T-helper 2 cell (primary cell): ENCODE results near the gene MCM3.

ENCODE experiments used
- DNase-seq, 5 experiments: peaks; one replicate each; pipeline versions ENCODE4 v3.0.0 to v3.0.0-alpha.2; 2012 to 2022

MCM3 gene

GRCh38 chr6:52301326-52301725 lies 16.8 kb upstream of the MCM3 start:
- no peak for DNase-seq

DNA sequence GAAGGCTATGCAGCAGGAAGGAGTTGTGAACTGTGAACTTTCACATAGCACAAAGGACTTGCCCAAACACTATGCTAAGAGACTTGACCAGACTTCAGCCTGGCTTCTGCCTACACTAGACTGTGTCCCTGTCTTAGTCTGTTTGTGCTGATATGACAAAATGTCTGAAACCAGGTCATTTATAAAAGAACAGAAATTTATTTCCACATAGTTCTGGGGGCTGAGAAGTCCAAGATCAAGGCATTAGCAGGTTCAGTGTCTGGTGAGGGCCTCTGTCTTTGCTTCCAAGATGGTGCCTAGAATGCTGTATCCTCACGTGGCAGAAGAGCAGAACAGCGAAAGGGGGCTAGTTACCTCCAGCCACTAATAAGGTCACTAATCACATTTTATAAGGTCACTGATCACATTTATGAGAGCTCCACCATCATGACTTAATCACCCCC lies 16.0 kb upstream of the MCM3 start:
- DNase-seq, result no peak

- DNase-seq, result no peak
Measured at GRCh38 chr6:52299653-52300052, 15.1 kb upstream of the MCM3 start.

- DNase-seq, result peak in 1 of 5 experiments; percentile 35
Measured at GRCh38 chr6:52297433-52297832, 12.9 kb upstream of the MCM3 start.

- DNase-seq, result no peak
Measured at GRCh38 chr6:52293067-52293466, 8.5 kb upstream of the MCM3 start.

GRCh38 chr6:52288841-52289240 lies 4.3 kb upstream of the MCM3 start:
- DNase-seq, result no peak

DNA sequence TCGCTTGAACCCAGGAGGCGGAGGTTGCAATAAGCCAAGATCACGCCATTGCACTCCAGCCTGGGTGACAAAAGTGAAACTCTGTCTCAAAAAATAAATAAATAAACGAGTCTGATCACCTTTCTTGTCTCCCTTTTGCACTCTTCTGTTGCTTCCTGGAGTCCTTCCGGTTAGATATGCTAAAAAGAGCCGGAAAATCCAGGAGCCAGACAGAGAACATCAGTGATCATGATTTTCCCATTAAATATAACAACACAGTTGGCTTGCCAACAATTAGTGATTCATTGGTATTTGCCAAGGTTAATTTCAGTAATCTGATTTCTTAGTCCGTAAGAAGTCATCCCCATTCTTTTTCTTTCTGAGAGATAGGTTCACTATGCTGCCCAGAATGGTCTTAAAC lies 3.7 kb upstream of the MCM3 start:
- no peak for DNase-seq

DNA sequence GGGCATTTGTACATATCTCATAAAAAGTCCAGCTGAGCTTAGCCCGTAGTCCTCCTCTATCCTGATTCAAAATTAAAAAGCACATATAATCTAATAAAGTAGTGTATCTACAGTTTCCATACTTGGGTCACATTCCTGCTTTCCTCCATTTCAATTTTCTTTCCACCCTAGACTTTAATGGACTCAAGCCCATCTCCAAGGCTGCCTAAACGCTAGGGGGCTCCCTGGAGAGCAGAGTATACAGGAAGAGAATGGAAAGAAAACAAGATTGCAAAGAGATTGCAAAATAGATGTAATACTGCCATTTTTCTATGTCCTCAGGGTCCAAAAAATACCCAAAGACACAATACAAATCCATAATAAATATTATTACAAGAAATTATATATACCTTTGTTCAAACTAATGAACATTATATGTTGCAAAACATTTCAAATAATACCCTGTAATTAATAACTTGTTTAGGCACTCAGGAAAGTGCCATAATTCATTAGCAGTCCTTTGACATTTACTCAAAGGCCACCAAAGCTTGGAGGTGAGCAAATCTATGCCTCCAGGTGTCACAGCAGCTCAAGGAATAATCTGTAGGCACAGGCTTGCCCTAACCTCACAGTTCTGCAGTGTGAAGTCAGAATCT lies 2.4 kb upstream of the MCM3 start:
- peak in 4 of 5 experiments; percentile 23 to 78 (median 35) for DNase-seq

DNA sequence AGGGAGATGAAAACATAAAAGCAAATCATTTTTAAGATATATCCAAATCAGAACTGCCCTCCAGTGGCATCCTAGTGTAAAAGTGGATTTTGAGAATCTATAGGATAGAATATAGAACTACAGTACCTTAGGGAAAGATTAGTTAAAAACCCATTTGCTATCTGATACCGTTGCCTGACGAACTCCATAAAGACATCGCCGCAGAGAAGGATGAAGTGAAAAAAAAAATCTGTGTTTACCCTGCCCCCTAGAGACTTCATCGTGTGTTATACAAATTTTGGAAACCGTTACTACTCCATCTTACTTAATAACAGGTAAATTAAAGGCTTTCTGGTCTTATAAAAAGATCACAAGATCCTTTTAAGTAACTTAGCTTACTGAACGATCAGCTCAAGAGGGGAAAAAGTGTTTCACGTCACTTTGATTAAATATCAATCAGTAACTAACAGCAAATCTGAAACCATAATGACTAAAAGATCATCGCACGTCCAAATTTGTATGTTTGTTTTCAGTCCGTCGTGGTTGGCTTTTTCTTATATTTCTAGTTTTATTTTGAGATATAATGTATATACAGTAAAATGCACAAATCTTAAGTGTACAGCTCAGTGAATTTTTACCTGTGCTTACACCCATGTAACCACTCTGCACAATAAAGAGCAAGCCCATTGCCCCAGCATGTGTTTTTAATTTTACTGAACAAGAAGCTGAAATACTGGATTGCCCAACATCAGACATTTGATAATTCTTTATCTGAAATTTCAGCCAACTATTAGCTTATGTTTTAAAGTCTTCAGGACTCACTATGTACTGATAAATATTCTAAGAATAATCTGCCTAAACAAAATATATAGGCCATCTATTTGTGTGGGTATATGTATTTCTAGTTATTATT lies 881 bp upstream of the MCM3 start:
- peak in 1 of 5 experiments; percentile 81 for DNase-seq

DNA sequence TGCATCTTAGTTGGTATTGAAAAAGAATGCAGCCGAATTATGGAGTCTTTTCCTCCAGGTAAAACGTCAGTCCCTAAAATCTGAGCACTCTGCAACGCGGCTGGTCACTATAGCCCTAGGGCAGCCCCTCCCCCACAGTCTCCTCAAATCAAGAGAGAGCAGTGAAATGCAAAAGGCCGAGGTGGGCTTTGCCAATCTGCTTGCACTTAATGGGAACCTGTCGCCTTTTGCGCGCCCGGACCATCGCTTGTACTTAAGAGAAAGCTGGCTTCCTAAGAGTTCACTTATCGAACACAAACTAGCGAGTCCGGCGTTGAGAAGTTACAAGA lies 447 bp downstream of the MCM3 start:
- peak in 2 of 5 experiments; percentile 22 to 51 for DNase-seq

DNA sequence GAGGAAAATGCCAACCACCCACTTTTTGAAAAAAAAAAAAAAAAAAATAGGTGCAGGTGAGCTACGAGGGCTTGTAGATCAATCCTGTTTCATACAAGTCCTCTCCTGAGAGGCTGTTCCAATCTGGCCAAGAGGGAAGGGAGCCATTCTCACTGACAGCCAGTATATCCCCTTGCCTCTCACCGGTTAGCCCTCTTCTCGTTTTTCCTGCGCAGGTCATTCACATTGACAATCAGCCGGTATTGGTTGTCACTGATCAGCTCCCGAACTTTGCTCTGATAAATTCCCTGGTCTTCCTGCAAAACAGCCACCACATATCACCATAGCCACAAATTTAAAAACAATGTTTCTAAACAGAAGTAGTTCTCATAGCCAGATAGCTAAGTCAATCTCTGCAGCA lies 1.4 kb downstream of the MCM3 start:
- DNase-seq, result no peak

GRCh38 chr6:52276130-52276529 lies 8.4 kb downstream of the MCM3 start:
- no peak for DNase-seq

DNA sequence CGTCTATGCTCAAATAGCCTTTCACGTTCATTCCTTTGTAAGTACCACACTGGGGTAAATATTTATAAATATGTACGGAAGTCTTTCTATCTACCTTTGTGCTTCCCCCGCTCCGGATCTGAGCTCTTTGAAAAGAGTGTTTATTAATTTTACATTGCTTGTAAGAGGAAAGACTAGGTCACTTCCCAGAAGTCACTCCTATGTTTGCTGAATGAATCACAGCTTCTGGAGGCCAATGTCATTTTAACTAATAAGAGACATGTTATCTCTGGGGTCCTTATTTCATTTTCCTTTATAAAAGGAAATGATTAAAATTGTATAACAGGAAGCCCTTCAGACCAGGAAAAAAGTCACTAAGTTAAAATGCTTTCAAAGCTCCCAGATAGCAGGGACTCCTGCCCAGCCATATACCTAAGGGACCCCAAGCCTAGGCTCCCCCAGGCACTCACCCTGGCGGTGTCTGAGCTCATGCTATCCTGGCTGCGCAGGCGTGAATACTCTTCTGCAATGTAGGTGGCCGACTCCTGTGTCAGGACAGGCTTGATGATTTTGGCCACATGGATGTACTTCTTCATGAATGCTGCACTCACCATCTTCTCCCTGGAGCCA lies 12.6 kb downstream of the MCM3 start:
- DNase-seq, result no peak

- DNase-seq, result peak; percentile 25 to 80 (median 49)
Measured at GRCh38 chr6:52263709-52264540, 20.6 kb downstream of the MCM3 start.

DNA sequence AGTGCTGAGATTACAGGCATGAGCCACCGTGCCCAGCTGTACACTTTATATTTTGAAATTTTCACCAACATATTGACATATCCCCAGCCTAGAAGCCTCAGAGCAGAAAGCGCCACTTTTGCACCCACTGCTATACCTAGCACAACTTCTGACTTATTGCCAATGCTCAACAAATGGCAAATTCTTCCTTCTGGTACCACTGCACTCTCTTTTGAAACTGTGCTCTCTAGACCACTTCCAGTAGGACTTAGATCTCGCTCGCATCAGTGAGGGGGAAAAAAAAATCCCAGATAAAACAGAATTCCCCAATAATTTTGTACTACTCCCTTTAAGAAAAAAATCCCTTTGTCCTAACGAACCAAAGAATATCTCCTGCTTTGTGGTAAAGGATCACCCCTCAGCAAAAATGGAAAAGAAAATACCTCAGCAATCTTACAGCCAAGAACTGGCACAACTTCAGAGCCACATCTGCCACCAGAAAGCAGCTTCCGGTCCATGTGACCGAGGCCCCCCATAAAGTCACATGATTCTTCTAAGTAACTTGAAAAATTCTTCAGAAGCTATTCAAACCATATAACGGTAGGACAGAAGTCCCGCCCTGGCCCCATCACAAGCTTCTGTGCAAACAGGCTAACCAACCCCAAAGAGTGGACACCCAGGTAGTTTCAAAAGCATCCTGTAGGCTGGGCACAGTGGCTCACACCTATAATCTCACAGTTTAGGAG lies 21.8 kb downstream of the MCM3 start:
- no peak for DNase-seq

DNA sequence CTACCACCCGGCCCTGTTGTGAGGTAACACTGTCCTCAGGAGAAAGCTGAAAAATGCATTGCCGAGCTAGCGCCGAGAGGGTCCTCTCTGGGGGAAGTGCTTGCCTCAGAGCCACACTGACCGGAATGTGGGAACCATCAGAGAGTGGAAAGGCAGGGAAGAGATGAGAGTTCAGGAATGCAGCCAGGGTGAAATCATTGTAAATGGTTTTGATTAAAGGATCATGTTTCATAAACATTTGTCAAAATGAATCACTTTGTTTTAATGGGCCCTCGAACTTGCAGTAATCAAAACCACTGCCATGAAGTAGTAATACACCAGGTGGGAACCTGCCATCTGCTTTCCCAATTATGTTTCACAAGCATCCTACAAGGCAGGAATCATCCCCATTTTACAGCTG lies 23.3 kb downstream of the MCM3 start:
- no peak for DNase-seq

- DNase-seq, result no peak
Measured at GRCh38 chr6:52260634-52261033, 23.9 kb downstream of the MCM3 start.

DNA sequence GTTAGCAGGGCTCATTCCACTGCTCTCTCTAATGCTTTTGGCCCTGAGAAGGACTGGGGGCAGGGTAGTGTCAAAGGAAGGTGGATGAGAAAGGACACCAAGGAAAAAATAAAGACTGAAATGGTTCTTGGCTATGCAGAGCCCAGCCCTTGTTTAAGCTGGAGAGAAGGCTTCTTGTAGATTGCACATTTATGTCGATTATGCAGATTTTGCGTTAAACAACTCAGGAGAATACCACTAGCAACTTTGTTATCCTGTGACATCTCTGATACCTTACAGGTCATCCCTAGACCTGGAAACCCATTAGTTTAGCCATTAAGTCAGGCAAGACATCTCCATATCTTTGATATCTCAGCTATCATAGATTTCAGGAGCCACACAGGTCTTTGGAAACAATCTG lies 29.1 kb downstream of the MCM3 start:
- no peak for DNase-seq

DNA sequence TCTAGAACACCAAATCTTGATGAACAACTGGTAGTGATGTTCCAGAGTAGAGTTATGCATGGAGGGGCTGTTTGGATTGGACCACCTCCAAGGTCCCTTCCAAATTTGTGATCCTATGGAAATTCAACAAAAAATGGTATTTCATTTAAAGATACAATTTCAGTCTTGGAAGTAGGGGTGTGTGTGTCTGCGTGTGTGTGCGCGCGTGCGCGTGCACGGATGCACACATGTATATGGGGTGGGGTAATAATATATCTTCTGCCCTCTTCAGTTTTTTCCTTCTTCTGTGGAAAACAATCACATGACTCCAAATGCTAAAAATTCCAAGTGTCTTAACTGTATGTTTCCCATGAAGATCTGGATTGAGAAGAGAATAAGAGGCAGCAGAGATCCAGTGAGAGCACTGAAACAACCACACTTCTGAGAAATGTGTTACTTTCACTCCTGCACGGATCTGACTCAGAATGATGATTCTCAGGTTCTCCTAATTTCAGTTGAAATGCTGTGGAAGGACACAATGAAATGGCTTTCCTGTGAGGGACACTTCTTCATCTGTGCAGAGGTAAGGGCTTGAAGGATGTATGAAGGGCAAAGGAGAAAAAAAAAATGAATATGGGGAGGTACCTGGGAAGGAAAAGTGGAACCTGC lies 29.7 kb downstream of the MCM3 start:
- DNase-seq, result peak in 1 of 5 experiments; percentile 66

DNA sequence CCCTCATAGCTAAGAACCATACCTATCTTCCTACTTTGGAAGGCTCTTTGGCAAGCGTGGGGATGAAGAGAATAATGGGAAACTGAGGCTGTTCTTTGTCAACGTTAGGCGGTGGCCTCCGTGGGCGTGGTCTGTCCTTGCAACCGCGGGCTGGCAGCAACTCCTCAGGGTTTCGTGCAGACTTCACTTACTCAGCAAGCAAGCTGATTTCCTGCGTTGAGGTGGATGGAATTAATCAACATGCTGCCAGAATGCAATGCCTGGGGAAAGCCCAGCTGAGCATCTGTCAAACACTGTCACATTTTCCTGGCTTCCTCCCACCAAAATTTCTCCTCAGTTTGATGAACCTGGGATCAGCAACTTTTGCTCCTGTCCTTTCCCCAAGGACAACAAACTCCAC lies 31.0 kb downstream of the MCM3 start:
- peak in 2 of 5 experiments; percentile 17 to 84 for DNase-seq

GRCh38 chr6:52251113-52251512 lies 33.4 kb downstream of the MCM3 start:
- no peak for DNase-seq

DNA sequence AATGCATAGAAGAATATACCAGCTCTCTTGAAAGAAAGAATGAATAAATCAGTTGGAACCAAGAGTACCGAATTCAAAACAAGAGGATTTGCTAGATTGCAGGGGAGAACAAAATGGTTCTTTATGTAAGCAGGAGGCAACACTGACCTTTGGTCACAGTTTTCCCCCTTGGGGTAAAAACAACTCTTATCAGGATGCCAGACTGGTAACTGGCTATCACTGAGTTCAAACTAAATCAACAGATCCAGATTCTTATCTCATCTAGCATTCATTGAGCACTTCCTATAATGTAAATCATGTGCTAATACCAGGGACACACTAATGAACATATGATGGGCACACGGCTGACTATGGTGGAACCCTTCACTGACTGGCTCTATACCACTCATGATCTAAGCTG lies 35.5 kb downstream of the MCM3 start:
- no peak for DNase-seq
